Muscle layer of duodenum (tissue), 2 donors: ENCODE measurements around the gene ITFG1.

Source experiments
- H3K27ac ChIP-seq: one replicate; pipeline ENCODE4 v1.7.0; 2013; ENCODE audit warnings: mild to moderate bottlenecking, low read length
- H3K27me3 ChIP-seq: one replicate; pipeline ENCODE4 v1.7.0; 2013; ENCODE audit warnings: low read depth, mild to moderate bottlenecking, control low read depth, low read length
- H3K36me3 ChIP-seq, 2 donors: one replicate each; pipeline ENCODE4 v1.7.0; 2013; ENCODE audit warnings: low read length in 2 of 2, control low read depth in 1 of 2, mild to moderate bottlenecking in 1 of 2; ENCODE audit not compliant: insufficient read depth in 2 of 2, control insufficient read depth in 1 of 2
- H3K4me1 ChIP-seq, 2 donors: one replicate each; pipeline ENCODE4 v1.7.0; 2013; ENCODE audit warnings: low read length in 2 of 2, mild to moderate bottlenecking in 2 of 2, control low read depth in 1 of 2, moderate library complexity in 1 of 2; ENCODE audit not compliant: insufficient read depth in 2 of 2, control insufficient read depth in 1 of 2
- H3K4me3 ChIP-seq, 2 donors: one replicate each; pipeline ENCODE4 v1.7.0; 2013; ENCODE audit warnings: low read length in 2 of 2, low read depth in 1 of 2, mild to moderate bottlenecking in 1 of 2
- H3K9me3 ChIP-seq, 2 donors: one replicate each; pipeline ENCODE4 v1.7.0; 2013; ENCODE audit warnings: low read length in 2 of 2, control low read depth in 1 of 2, mild to moderate bottlenecking in 1 of 2; ENCODE audit not compliant: control insufficient read depth in 1 of 2
- donor health status: healthy.

Gene ITFG1

GRCh38 chr16:47395733-47396498 is 64.9 kb downstream of the ITFG1 start:
- Histone ChIP-seq H3K27ac (no peak overlapping the region), H3K4me3 (no peak overlapping the region), H3K9me3 (no peaks in the 10 kb centered on the region), H3K36me3 (no peaks in the 10 kb centered on the region), H3K27me3 (no peaks in the 10 kb centered on the region), H3K4me1 (peaks cover 0 to 5% of the 10 kb centered on the region in 2 donors)

DNA sequence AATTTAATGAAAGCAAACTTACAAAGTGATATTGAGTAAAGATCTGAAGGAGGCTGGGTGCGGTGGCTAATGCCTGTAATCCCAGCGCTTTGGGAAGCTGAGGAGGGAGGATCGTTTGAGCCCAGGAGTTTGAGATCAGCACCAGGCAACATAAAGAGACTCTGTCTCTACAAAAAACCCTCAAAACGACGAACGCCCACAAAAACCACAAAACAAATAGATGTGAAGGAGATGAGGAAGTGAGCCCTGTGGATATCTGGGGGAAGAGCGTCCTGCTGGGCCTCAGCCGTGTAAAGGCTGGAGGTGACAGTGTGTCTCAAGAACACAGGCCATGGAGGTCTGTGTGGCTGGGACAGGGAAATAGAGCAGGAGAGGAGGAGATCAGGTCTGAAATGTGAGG is 68.8 kb downstream of the ITFG1 start:
- no peaks in the 10 kb centered on the region for H3K4me1 ChIP-seq
- H3K27ac ChIP-seq, result no peak overlapping the region
- H3K36me3 ChIP-seq, result no peaks in the 10 kb centered on the region
- no peak overlapping the region for H3K4me3 ChIP-seq
- H3K27me3 ChIP-seq, result no peaks in the 10 kb centered on the region
- no peaks in the 10 kb centered on the region for H3K9me3 ChIP-seq

- Histone ChIP-seq H3K36me3 (no peaks in the 10 kb centered on the region), H3K4me3 (no peak overlapping the region), H3K9me3 (no peaks in the 10 kb centered on the region), H3K27me3 (no peaks in the 10 kb centered on the region), H3K27ac (no peak overlapping the region), H3K4me1 (no peaks in the 10 kb centered on the region)
Measured at GRCh38 chr16:47388705-47389104, 72.2 kb downstream of the ITFG1 start.

- Histone ChIP-seq H3K9me3 (no peaks in the 10 kb centered on the region), H3K4me1 (no peaks in the 10 kb centered on the region), H3K4me3 (no peak overlapping the region), H3K36me3 (no peaks in the 10 kb centered on the region), H3K27ac (no peak overlapping the region), H3K27me3 (no peaks in the 10 kb centered on the region)
Measured at GRCh38 chr16:47387026-47387734, 73.7 kb downstream of the ITFG1 start.

GRCh38 chr16:47386201-47386718 is 74.6 kb downstream of the ITFG1 start:
- H3K9me3 ChIP-seq, result no peaks in the 10 kb centered on the region
- no peak overlapping the region for H3K27ac ChIP-seq
- H3K27me3 ChIP-seq, result no peaks in the 10 kb centered on the region
- H3K4me1 ChIP-seq, result no peaks in the 10 kb centered on the region
- H3K36me3 ChIP-seq, result no peaks in the 10 kb centered on the region
- no peak overlapping the region for H3K4me3 ChIP-seq

GRCh38 chr16:47382362-47382761 is 78.5 kb downstream of the ITFG1 start:
- Histone ChIP-seq H3K9me3 (no peaks in the 10 kb centered on the region), H3K4me1 (no peaks in the 10 kb centered on the region), H3K4me3 (no peak overlapping the region), H3K27me3 (no peaks in the 10 kb centered on the region), H3K36me3 (peaks cover 0 to 2% of the 10 kb centered on the region in 2 donors), H3K27ac (no peak overlapping the region)

DNA sequence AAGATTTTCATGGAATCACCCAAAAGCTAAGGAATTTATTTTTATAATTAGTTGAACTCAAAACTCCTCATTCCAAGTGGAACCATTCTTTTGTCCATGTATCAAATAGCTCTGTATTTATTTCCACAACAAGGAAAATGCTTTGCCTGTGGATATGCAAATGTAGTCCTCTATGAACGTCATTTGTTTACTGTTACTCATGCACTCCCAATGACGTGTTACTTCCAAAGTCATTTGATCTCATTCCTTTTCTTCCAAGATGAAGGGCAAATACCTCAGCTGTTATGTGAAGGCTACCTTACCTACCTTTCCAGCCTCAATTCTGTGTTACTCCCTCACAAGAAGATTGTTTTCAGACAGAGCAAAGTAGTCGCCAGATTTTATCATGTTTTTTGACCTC is 83.7 kb downstream of the ITFG1 start:
- peaks cover 9 to 11% of the 10 kb centered on the region in 2 donors for H3K36me3 ChIP-seq
- no peak overlapping the region for H3K4me3 ChIP-seq
- no peak overlapping the region for H3K27ac ChIP-seq
- no peaks in the 10 kb centered on the region for H3K9me3 ChIP-seq
- no peaks in the 10 kb centered on the region for H3K27me3 ChIP-seq
- H3K4me1 ChIP-seq, result no peaks in the 10 kb centered on the region

DNA sequence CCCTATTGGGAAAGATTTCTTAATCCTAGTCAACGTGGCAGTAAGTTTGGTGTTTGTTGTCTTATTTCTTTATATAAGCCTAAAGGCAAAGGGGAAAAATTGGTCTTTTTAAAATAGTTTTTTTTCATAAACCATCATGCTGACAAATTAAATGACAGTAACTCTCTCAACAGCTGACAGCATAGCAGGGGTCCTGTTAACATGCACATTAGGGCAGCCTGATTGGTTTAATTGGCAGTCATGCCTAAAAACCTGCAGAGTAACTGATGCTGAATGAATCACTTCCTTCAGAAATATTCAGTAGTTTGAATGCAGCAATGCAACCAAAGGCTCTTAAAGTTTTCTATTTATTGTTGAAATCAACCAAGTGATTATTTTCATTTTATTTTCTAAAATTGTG is 85.4 kb downstream of the ITFG1 start:
- Histone ChIP-seq H3K9me3 (no peaks in the 10 kb centered on the region), H3K27ac (no peak overlapping the region), H3K27me3 (no peaks in the 10 kb centered on the region), H3K4me1 (no peaks in the 10 kb centered on the region), H3K36me3 (peaks cover 12 to 17% of the 10 kb centered on the region in 2 donors), H3K4me3 (no peak overlapping the region)

DNA sequence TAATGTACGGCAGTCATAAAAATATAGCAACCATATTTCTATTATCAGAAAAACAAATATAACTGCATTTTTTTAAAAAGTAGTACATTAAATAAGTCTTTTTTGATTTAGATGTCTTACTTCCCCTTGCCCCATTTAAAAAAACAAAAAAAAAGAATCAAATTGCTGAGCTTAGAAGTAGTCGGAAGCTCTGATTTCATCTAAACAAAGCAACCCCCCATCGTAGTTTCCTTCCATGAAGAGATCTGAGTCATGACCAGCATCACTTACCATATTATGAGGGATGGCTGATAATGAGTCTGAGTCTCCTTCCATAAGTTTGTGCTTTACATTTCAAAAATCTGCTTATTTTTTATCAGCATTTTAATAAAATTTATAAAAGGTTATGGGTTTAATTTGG is 86.2 kb downstream of the ITFG1 start:
- Histone ChIP-seq H3K36me3 (peaks cover 12 to 22% of the 10 kb centered on the region in 2 donors), H3K4me3 (no peak overlapping the region), H3K27me3 (no peaks in the 10 kb centered on the region), H3K4me1 (no peaks in the 10 kb centered on the region), H3K27ac (no peak overlapping the region), H3K9me3 (no peaks in the 10 kb centered on the region)

DNA sequence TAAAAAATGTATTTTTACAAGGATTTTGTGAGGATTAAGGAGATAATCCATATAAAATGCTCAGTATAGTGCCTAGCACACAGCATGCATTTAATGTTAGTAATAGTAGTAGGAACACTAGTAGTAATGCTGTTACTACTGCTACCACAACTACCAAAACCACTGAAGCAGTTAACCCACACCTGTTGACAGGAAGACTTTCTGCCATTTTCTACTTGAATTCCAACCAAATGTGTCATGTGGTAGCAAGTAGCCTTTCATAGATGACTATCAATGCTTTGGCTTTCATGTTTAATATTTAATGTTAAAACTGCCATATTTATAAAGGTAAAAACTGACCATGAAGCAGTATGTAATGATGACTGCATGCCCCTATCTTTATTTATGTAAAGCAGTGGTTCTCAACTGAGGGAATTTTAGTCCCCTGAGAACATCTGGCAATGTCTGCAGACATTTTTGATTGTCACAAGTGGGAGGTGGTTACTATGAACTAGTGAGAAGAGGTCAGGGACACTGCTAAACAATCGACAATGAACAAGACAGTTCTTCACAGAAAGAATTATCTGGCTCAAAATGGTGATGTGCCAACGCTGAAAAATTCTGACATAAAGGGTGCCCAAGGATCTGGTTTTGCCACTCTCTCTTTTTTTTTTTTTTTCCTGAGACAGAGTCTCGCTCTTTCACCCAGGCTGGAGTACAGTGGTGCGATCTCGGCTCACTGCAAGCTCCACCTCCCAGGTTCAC is 89.4 kb downstream of the ITFG1 start:
- Histone ChIP-seq H3K4me1 (no peaks in the 10 kb centered on the region), H3K36me3 (peaks cover 12 to 18% of the 10 kb centered on the region in 2 donors), H3K4me3 (no peak overlapping the region), H3K9me3 (no peaks in the 10 kb centered on the region), H3K27ac (no peak overlapping the region), H3K27me3 (no peaks in the 10 kb centered on the region)

DNA sequence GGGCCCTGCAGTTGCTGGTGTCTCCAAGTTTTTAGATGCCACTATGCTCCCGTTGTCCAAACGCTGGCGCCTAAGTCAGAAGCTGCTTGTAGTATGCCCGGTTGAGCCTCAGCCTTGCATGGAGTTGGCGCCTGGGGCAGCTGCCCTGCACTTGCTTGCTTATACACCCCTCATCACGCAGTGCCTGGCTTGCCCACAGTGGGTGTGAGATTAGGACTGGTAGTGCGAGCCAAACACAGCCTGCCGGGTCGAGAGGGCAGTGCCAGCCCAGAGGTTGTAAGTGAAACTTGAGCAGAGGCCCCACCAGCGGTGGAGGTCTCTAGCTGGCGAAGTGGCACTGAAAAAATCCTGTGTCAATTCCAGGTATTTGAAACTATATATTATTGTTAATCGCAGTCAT is 90.3 kb downstream of the ITFG1 start:
- Histone ChIP-seq H3K9me3 (no peaks in the 10 kb centered on the region), H3K4me1 (no peaks in the 10 kb centered on the region), H3K27ac (no peak overlapping the region), H3K27me3 (no peaks in the 10 kb centered on the region), H3K4me3 (no peak overlapping the region), H3K36me3 (peaks cover 10 to 18% of the 10 kb centered on the region in 2 donors)
